H1 (cell line): ENCODE data around the gene IDI2. TPM values are rescaled to one million over a fixed set of nuclear protein-coding genes. Genes with fewer than 3 reads are reported as not detected.
A peak's percentile ranks its signal among the peaks of the same experiment; 100 is the strongest.

Source experiments
- CTBP2 ChIP-seq: IDR thresholded peaks from 2 replicates; pipeline ENCODE4 v1.7.0; 2011; ENCODE audit warnings: borderline replicate concordance, mild to moderate bottlenecking, moderate library complexity, mixed read lengths, low read length; ENCODE audit not compliant: insufficient read depth, insufficient read length
- GABPA ChIP-seq: IDR thresholded peaks from 2 replicates; pipeline ENCODE4 v1.6.1; 2011; ENCODE audit warnings: mild to moderate bottlenecking, low read length, moderate library complexity, borderline replicate concordance; ENCODE audit not compliant: insufficient read depth
- RBBP5 ChIP-seq: IDR thresholded peaks from 2 replicates; pipeline ENCODE4 v1.7.1; 2012; ENCODE audit warnings: low read depth, mild to moderate bottlenecking, inconsistent platforms, low read length, moderate library complexity, borderline replicate concordance
- SAP30 ChIP-seq: fragments of 300-600 bp; sonication (generic); IDR thresholded peaks from 2 replicates; pipeline ENCODE4 v1.7.1; 2012; ENCODE audit warnings: low read length, moderate library complexity, mild to moderate bottlenecking, inconsistent platforms; ENCODE audit not compliant: insufficient read depth, insufficient replicate concordance
- polyA plus RNA-seq, 7 experiments: library from polyadenylated mRNA; depleted of rRNA in 3 of 7; stranded (reverse) in 5 of 7; unstranded in 2 of 7; fragments of >200 nt in 5 of 7; fragments of 200-250 nt in 2 of 7; gene quantifications; 1 replicate in 5 of 7; 2 replicates in 1 of 7; 4 replicates in 1 of 7; pipeline versions ENCODE4 v1.2.1 to v1.2.3, GENCODE V29; 2011 to 2013; ENCODE audit warnings: missing spikeins in 2 of 7, mixed read lengths in 2 of 7
- total RNA-seq: library from RNA; stranded (reverse); fragmentation: NEBNext Ultra II Directional; extraction: Animal tissue kit (Norgen Biotek cat#: 25700); gene quantifications from 2 replicates; pipeline ENCODE4 v1.2.1, GENCODE V29; 2021
- TF ChIP-seq, protein P1 (sequence below): IDR thresholded peaks from 2 replicates; pipeline ENCODE4 v1.6.1; 2012; ENCODE audit warnings: low read length, inconsistent platforms
- TF ChIP-seq, protein P2 (sequence below): IDR thresholded peaks from 2 replicates; pipeline ENCODE4 v1.6.1; 2012; ENCODE audit warnings: inconsistent platforms

Gene IDI2
- total and polyA plus RNA-seq, 2 of the 8 experiments (the other 6 are each of a cell fraction or from before 2014, with no cell fraction given) = not detected

DNA sequence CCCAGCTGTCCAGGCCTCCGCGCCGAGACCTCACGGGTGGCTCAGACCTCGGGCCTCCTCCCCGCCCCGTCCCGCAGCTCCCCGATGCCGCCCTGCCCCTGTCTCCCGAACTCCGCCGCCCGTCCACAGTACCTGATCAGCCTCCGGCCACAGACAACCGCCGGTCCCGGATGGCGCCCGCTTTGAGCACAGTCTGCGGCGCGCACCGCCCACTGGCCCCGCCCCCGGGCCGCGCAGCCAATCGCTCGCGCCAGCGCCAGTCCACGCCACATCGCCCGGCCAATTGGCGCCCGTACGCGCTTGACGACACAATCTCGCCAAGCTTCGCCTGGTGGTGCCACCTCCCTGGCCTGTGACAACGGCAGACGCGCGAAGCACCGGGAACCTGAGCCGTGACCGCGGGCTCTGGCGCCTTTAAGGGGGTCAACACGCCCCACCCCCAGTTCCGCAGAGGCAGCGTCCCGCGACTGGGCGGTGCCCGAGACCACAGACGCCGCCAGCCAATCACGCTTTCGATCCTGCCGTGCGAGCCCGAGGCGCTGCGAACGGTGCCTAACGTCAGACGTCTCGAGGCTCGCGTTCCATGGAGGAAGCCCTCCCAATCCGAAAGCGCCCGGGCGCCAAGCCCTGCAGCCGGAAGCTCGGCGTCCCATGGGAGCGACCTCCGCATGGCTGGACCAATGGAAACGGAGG is 23.2 kb upstream of the IDI2 start, which contains the start of gene IDI1 (continued):
- TF ChIP-seq GABPA = 0 out of 2 replicates have a peak, but pooled peaks have one; percentile 15
- TF ChIP-seq, protein P1, sequence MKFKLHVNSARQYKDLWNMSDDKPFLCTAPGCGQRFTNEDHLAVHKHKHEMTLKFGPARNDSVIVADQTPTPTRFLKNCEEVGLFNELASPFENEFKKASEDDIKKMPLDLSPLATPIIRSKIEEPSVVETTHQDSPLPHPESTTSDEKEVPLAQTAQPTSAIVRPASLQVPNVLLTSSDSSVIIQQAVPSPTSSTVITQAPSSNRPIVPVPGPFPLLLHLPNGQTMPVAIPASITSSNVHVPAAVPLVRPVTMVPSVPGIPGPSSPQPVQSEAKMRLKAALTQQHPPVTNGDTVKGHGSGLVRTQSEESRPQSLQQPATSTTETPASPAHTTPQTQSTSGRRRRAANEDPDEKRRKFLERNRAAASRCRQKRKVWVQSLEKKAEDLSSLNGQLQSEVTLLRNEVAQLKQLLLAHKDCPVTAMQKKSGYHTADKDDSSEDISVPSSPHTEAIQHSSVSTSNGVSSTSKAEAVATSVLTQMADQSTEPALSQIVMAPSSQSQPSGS = 0 out of 2 replicates have a peak, but pooled peaks have one; percentile 11
- no peak for TF ChIP-seq SAP30
- TF ChIP-seq CTBP2 = peak; percentile 2
- no peak; the same call in 1 of the 2 replicates for TF ChIP-seq RBBP5
- TF ChIP-seq, protein P2, sequence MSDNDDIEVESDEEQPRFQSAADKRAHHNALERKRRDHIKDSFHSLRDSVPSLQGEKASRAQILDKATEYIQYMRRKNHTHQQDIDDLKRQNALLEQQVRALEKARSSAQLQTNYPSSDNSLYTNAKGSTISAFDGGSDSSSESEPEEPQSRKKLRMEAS = peak; percentile 38; the same call in 1 of the 2 replicates
